Neural cell (in vitro differentiated cells): ENCODE results near the gene PCSK1.

Experiments
- CTCF ChIP-seq: fragments of 450-650 bp; IDR thresholded peaks from 2 replicates; pipeline ENCODE4 v1.5.1; 2014; ENCODE audit warnings: antibody characterized with exemption, mild to moderate bottlenecking, moderate library complexity; ENCODE audit not compliant: poor library complexity, severe bottlenecking
- EP300 ChIP-seq: fragments of 450-650 bp; conservative IDR thresholded peaks from 2 replicates; pipeline ENCODE4 v1.6.1; 2014; ENCODE audit warnings: antibody characterized with exemption, mild to moderate bottlenecking, moderate library complexity; ENCODE audit not compliant: poor library complexity, severe bottlenecking
- EZH2 ChIP-seq: fragments of 200-600, 300-800 bp; shearing (Covaris generic), sonication (generic); IDR thresholded peaks from 2 replicates; pipeline ENCODE4 v1.6.1; 2014; ENCODE audit warnings: antibody characterized with exemption, low read length, borderline replicate concordance, mild to moderate bottlenecking; ENCODE audit not compliant: insufficient read depth, poor library complexity, severe bottlenecking
- MXI1 ChIP-seq: fragments of 450-650 bp; conservative IDR thresholded peaks from 2 replicates; pipeline ENCODE4 v1.6.1; 2014; ENCODE audit warnings: antibody characterized with exemption, mild to moderate bottlenecking; ENCODE audit not compliant: poor library complexity, severe bottlenecking
- POLR2AphosphoS5 ChIP-seq: IDR thresholded peaks from 2 replicates; pipeline ENCODE4 v1.6.1; 2012
- RAD21 ChIP-seq: fragments of 450-650 bp; conservative IDR thresholded peaks from 2 replicates; pipeline ENCODE4 v1.6.1; 2014; ENCODE audit warnings: antibody characterized with exemption, mild to moderate bottlenecking, moderate library complexity

GRCh38 chr5:96373381-96373733 lies 59.7 kb downstream of the PCSK1 start:
- no peak for TF ChIP-seq MXI1
- no peak for TF ChIP-seq CTCF
- no peak for TF ChIP-seq EP300
- TF ChIP-seq RAD21: no peak
- no peak for TF ChIP-seq POLR2AphosphoS5
- no peak for TF ChIP-seq EZH2
